Ishikawa (cell line): ENCODE results near the gene BACH2.

Experiments used
- CEBPB ChIP-seq: IDR thresholded peaks from 2 replicates; pipeline ENCODE4 v1.6.1; 2012
- CREB1 ChIP-seq: IDR thresholded peaks from 2 replicates; pipeline ENCODE4 v1.6.1; 2012; ENCODE audit warnings: low read depth
- EGR1 ChIP-seq: IDR thresholded peaks from 2 replicates; pipeline ENCODE4 v1.6.1; 2012
- EP300 ChIP-seq: IDR thresholded peaks from 2 replicates; pipeline ENCODE4 v1.6.1; 2012; ENCODE audit warnings: borderline replicate concordance
- FOXM1 ChIP-seq: IDR thresholded peaks from 2 replicates; pipeline ENCODE4 v1.6.1; 2012; ENCODE audit warnings: low read depth, borderline replicate concordance
- MAX ChIP-seq: IDR thresholded peaks from 2 replicates; pipeline ENCODE4 v1.6.1; 2012
- NFIC ChIP-seq: IDR thresholded peaks from 2 replicates; pipeline ENCODE4 v1.6.1; 2012
- RAD21 ChIP-seq: IDR thresholded peaks from 2 replicates; pipeline ENCODE4 v1.6.1; 2012; ENCODE audit warnings: low read depth
- REST ChIP-seq: IDR thresholded peaks from 2 replicates; pipeline ENCODE4 v1.6.1; 2012; ENCODE audit warnings: low read depth, mild to moderate bottlenecking
- TAF1 ChIP-seq: IDR thresholded peaks from 2 replicates; pipeline ENCODE4 v1.6.1; 2012; ENCODE audit warnings: low read depth, mild to moderate bottlenecking
- TCF12 ChIP-seq: IDR thresholded peaks from 2 replicates; pipeline ENCODE4 v1.6.1; 2012; ENCODE audit warnings: low read depth
- TEAD4 ChIP-seq: IDR thresholded peaks from 2 replicates; pipeline ENCODE4 v1.6.1; 2012
- USF1 ChIP-seq: IDR thresholded peaks from 2 replicates; pipeline ENCODE4 v1.6.1; 2012
- YY1 ChIP-seq: IDR thresholded peaks from 2 replicates; pipeline ENCODE4 v1.6.1; 2012; ENCODE audit warnings: low read depth
- ZBTB7A ChIP-seq: IDR thresholded peaks from 2 replicates; pipeline ENCODE4 v1.6.1; 2012; ENCODE audit warnings: low read depth

Gene BACH2

GRCh38 chr6:90274451-90275030 lies 22.1 kb downstream of the BACH2 start:
- TF ChIP-seq YY1 (no peak), FOXM1 (no peak), ZBTB7A (no peak), RAD21 (no peak), EGR1 (no peak), TAF1 (no peak), REST (no peak), USF1 (no peak), CEBPB (no peak), MAX (no peak), TCF12 (no peak), EP300 (no peak), NFIC (no peak), CREB1 (no peak), TEAD4 (no peak)

GRCh38 chr6:90273863-90274262 lies 22.8 kb downstream of the BACH2 start:
- TF ChIP-seq TCF12: no peak
- no peak for TF ChIP-seq NFIC
- no peak for TF ChIP-seq REST
- TF ChIP-seq EP300: no peak
- TF ChIP-seq TAF1: no peak
- no peak for TF ChIP-seq RAD21
- no peak for TF ChIP-seq FOXM1
- no peak for TF ChIP-seq YY1

GRCh38 chr6:90272895-90273294 lies 23.7 kb downstream of the BACH2 start:
- TF ChIP-seq EP300: no peak
- no peak for TF ChIP-seq NFIC
- TF ChIP-seq YY1: no peak
- no peak for TF ChIP-seq TEAD4
- TF ChIP-seq TAF1: no peak
- TF ChIP-seq ZBTB7A: no peak
- no peak for TF ChIP-seq REST
- TF ChIP-seq TCF12: no peak
- TF ChIP-seq CEBPB: no peak
- no peak for TF ChIP-seq FOXM1
- no peak for TF ChIP-seq MAX
- no peak for TF ChIP-seq USF1
- TF ChIP-seq EGR1: no peak
- TF ChIP-seq CREB1: no peak

- TF ChIP-seq MAX: no peak
These were observed 24.8 kb downstream of the BACH2 start for GRCh38 chr6:90271831-90272230.

- TF ChIP-seq RAD21 (no peak), EP300 (no peak), REST (no peak), ZBTB7A (no peak), FOXM1 (no peak), MAX (no peak), CREB1 (no peak), TAF1 (no peak), YY1 (no peak), EGR1 (no peak), USF1 (no peak)
These were observed 27.3 kb downstream of the BACH2 start for GRCh38 chr6:90269334-90269733.
